HEK293 (cell line): Measurements from ENCODE around the gene GIMAP6.
"Not testable (repeated sequence)": the region's sequence is repeated elsewhere in the genome, so short reads cannot be mapped to it uniquely, and the experiment has no call there.

Experiments used
- CTCF ChIA-PET: fragments of 350-600 bp; formaldehyde crosslinking; extraction: SDS; loops from one replicate; lab custom pipeline; 2021; ENCODE audit warnings: antibody characterized with exemption; lab: Yijun Ruan, JAX
- POLR2A ChIA-PET: fragments of 300-600 bp; formaldehyde crosslinking; extraction: SDS; loops from one replicate; lab custom pipeline; 2020; ENCODE audit warnings: antibody characterized with exemption, inconsistent platforms; lab: Yijun Ruan, JAX
- H3K27ac ChIP-seq: fragments of 200-500 bp; sonication (Bioruptor generic); 2 replicates; pipeline ENCODE4 v1.5.1; 2014; ENCODE audit warnings: low read depth, low read length, control low read depth, inconsistent platforms; ENCODE audit errors: extremely low read depth
- H3K36me3 ChIP-seq, 2 experiments: fragments of 200-500 bp in 1 of 2; sonication (Bioruptor generic) in 1 of 2; 1 replicate in 1 of 2; 2 replicates in 1 of 2; pipeline ENCODE4 v1.5.1; 2014 to 2017; ENCODE audit warnings: inconsistent platforms in 2 of 2, low read length in 2 of 2; ENCODE audit not compliant: control insufficient read depth in 2 of 2, insufficient read depth in 1 of 2
- H3K4me1 ChIP-seq: fragments of 200-500 bp; sonication (Bioruptor generic); 2 replicates; pipeline ENCODE4 v1.5.1; 2014; ENCODE audit warnings: mild to moderate bottlenecking, low read length, inconsistent platforms; ENCODE audit not compliant: control insufficient read depth, insufficient read depth
- H3K4me3 ChIP-seq: 2 replicates; pipeline ENCODE4 v1.5.1; 2011; ENCODE audit warnings: low read depth, mild to moderate bottlenecking, control low read depth, low read length, moderate library complexity
- H3K9me3 ChIP-seq: fragments of 200-500 bp; sonication (Bioruptor generic); 2 replicates; pipeline ENCODE4 v1.5.1; 2014; ENCODE audit warnings: low read depth, low read length, inconsistent platforms; ENCODE audit not compliant: control insufficient read depth, insufficient read depth
- EGR2 ChIP-seq: fragments of 450-650 bp; formaldehyde crosslinking; IDR thresholded peaks from 2 replicates; pipeline ENCODE4 v1.5.1; 2016; ENCODE audit warnings: low read depth, missing biosample characterization, missing genetic modification characterization
- MYNN ChIP-seq: fragments of 450-650 bp; formaldehyde crosslinking; IDR thresholded peaks from 2 replicates; pipeline ENCODE4 v1.5.1; 2016; ENCODE audit warnings: missing biosample characterization, missing genetic modification characterization, borderline replicate concordance
- SALL2 ChIP-seq: fragments of 450-650 bp; formaldehyde crosslinking; IDR thresholded peaks from 2 replicates; pipeline ENCODE4 v1.5.0; 2017; ENCODE audit warnings: missing biosample characterization, mild to moderate bottlenecking, missing genetic modification characterization, borderline replicate concordance
- SP7 ChIP-seq: fragments of 450-650 bp; formaldehyde crosslinking; IDR thresholded peaks from 2 replicates; pipeline ENCODE4 v1.5.1; 2016; ENCODE audit warnings: missing biosample characterization, missing genetic modification characterization
- ZNF138 ChIP-seq: fragments of 450-650 bp; formaldehyde crosslinking; IDR thresholded peaks from 2 replicates; pipeline ENCODE4 v1.5.1; 2016; ENCODE audit warnings: missing biosample characterization, missing genetic modification characterization, borderline replicate concordance
- ZNF140 ChIP-seq: fragments of 450-650 bp; formaldehyde crosslinking; IDR thresholded peaks from 2 replicates; pipeline ENCODE4 v1.5.1; 2016; ENCODE audit warnings: missing biosample characterization, missing genetic modification characterization
- ZNF202 ChIP-seq: fragments of 450-650 bp; formaldehyde crosslinking; IDR thresholded peaks from 2 replicates; pipeline ENCODE4 v1.5.1; 2016; ENCODE audit warnings: missing biosample characterization, missing genetic modification characterization, borderline replicate concordance
- ZNF248 ChIP-seq: fragments of 450-650 bp; formaldehyde crosslinking; IDR thresholded peaks from 2 replicates; pipeline ENCODE4 v1.5.1; 2017; ENCODE audit warnings: missing biosample characterization, missing genetic modification characterization
- ZNF391 ChIP-seq: fragments of 450-650 bp; formaldehyde crosslinking; IDR thresholded peaks from 2 replicates; pipeline ENCODE4 v1.5.1; 2016; ENCODE audit warnings: low read depth, missing biosample characterization, missing genetic modification characterization, borderline replicate concordance
- ZNF394 ChIP-seq: fragments of 450-650 bp; formaldehyde crosslinking; IDR thresholded peaks from 2 replicates; pipeline ENCODE4 v1.5.1; 2016; ENCODE audit warnings: missing biosample characterization, missing genetic modification characterization, mild to moderate bottlenecking, moderate library complexity, borderline replicate concordance
- ZNF416 ChIP-seq: fragments of 450-650 bp; formaldehyde crosslinking; IDR thresholded peaks from 2 replicates; pipeline ENCODE4 v1.5.1; 2016; ENCODE audit warnings: missing biosample characterization, missing genetic modification characterization
- ZNF426 ChIP-seq: fragments of 450-650 bp; formaldehyde crosslinking; IDR thresholded peaks from 2 replicates; pipeline ENCODE4 v1.5.1; 2017; ENCODE audit warnings: missing biosample characterization, missing genetic modification characterization, mild to moderate bottlenecking, inconsistent platforms, moderate library complexity
- ZNF530 ChIP-seq: fragments of 450-650 bp; formaldehyde crosslinking; IDR thresholded peaks from 2 replicates; pipeline ENCODE4 v1.5.1; 2016; ENCODE audit warnings: low read depth, missing biosample characterization, missing genetic modification characterization
- ZNF621 ChIP-seq: fragments of 450-650 bp; formaldehyde crosslinking; IDR thresholded peaks from 2 replicates; pipeline ENCODE4 v1.5.1; 2017; ENCODE audit warnings: missing biosample characterization, missing genetic modification characterization
- ZNF677 ChIP-seq: fragments of 450-650 bp; IDR thresholded peaks from 2 replicates; pipeline ENCODE4 v1.5.0; 2018; ENCODE audit warnings: missing biosample characterization, mild to moderate bottlenecking, missing genetic modification characterization, moderate library complexity
- ZNF747 ChIP-seq: fragments of 450-650 bp; formaldehyde crosslinking; IDR thresholded peaks from 2 replicates; pipeline ENCODE4 v1.5.1; 2016; ENCODE audit warnings: missing biosample characterization, missing genetic modification characterization
- ZNF776 ChIP-seq: fragments of 450-650 bp; formaldehyde crosslinking; IDR thresholded peaks from 2 replicates; pipeline ENCODE4 v1.5.0; 2017; ENCODE audit warnings: missing biosample characterization, missing genetic modification characterization, borderline replicate concordance
- ZSCAN30 ChIP-seq: fragments of 450-650 bp; IDR thresholded peaks from 2 replicates; pipeline ENCODE4 v1.5.1; 2018; ENCODE audit warnings: missing biosample characterization, mild to moderate bottlenecking, missing genetic modification characterization, moderate library complexity
- TF ChIP-seq, protein P1 (sequence below): fragments of 450-650 bp; formaldehyde crosslinking; IDR thresholded peaks from 2 replicates; pipeline ENCODE4 v1.5.1; 2016; ENCODE audit warnings: missing biosample characterization, missing genetic modification characterization, borderline replicate concordance
- TF ChIP-seq, protein P2 (sequence below): fragments of 450-650 bp; formaldehyde crosslinking; IDR thresholded peaks from 2 replicates; pipeline ENCODE4 v1.5.1; 2016; ENCODE audit warnings: missing biosample characterization, missing genetic modification characterization

The GIMAP6 gene

DNA sequence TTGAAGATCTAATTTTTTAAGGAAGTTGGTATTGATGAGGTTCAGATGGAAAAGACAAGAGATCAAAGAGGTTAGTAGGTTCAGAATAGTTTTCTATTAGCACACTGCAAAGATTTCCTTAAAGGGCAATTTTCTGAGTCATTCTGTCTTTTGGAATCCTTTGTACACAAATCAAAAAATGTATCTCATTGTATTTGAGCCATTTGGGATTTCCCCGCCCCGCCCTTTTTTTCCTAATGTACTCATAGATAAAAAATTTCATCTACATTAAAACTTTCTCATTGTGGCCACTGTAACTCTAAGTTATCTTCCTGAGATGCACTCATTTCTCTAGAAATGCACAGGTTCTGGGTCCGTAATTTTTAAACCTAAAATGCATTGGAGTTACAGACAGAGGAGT is 12.1 kb downstream of the GIMAP6 start:
- Histone ChIP-seq H3K9me3 (no peaks in the 10 kb centered on the region), H3K4me3 (no peak overlapping the region), H3K27ac (no peak overlapping the region), H3K4me1 (no peaks in the 10 kb centered on the region), H3K36me3 (no peaks in the 10 kb centered on the region)
- ChIA-PET CTCF (no interaction called here), POLR2A (no interaction called here)
- no peak for TF ChIP-seq ZNF747 (tag by site-specific recombination)
- TF ChIP-seq ZNF621 (tag by site-specific recombination), result no peak
- no peak for TF ChIP-seq ZNF416 (tag by site-specific recombination)
- TF ChIP-seq MYNN (tag by site-specific recombination), result no peak
- no peak for TF ChIP-seq ZNF677 (tag by site-specific recombination)
- no peak for TF ChIP-seq ZNF530 (tag by site-specific recombination)
- TF ChIP-seq EGR2 (tag by site-specific recombination), result no peak
- no peak for TF ChIP-seq ZNF248
- no peak for TF ChIP-seq ZNF202
- TF ChIP-seq ZNF426, result no peak
- TF ChIP-seq, protein P1, sequence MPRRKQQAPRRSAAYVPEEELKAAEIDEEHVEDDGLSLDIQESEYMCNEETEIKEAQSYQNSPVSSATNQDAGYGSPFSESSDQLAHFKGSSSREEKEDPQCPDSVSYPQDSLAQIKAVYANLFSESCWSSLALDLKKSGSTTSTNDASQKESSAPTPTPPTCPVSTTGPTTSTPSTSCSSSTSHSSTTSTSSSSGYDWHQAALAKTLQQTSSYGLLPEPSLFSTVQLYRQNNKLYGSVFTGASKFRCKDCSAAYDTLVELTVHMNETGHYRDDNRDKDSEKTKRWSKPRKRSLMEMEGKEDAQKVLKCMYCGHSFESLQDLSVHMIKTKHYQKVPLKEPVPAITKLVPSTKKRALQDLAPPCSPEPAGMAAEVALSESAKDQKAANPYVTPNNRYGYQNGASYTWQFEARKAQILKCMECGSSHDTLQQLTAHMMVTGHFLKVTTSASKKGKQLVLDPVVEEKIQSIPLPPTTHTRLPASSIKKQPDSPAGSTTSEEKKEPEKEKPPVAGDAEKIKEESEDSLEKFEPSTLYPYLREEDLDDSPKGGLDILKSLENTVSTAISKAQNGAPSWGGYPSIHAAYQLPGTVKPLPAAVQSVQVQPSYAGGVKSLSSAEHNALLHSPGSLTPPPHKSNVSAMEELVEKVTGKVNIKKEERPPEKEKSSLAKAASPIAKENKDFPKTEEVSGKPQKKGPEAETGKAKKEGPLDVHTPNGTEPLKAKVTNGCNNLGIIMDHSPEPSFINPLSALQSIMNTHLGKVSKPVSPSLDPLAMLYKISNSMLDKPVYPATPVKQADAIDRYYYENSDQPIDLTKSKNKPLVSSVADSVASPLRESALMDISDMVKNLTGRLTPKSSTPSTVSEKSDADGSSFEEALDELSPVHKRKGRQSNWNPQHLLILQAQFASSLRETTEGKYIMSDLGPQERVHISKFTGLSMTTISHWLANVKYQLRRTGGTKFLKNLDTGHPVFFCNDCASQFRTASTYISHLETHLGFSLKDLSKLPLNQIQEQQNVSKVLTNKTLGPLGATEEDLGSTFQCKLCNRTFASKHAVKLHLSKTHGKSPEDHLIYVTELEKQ (tag by site-specific recombination), result no peak
- no peak for TF ChIP-seq ZSCAN30
- no peak for TF ChIP-seq ZNF391 (tag by site-specific recombination)

DNA sequence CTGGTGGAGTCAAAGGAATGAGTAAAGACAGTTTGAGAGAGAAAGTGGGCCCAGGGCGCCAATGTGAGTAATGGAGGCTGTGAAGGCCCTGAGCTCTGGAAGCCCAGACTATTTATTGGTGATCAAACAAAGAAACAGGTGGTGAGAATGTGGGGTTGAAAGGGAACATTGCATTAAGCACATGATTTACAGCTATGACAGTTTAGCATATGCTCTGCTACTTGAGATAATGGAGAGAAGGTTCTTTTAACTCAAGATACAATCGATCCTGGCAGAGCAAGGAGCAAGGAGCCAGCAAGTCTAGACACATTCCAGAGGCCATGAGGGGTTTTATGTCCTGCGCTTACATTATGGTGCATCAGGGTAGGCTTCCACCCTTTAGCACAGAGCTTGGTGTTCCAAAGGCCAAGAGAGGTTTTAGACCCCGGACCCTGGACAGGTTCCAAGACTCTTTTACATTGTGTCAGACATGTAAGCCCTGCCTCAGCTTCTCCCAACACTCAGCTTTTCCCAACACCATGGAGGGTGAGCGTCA is 16.9 kb downstream of the GIMAP6 start:
- CTCF ChIA-PET, POLR2A ChIA-PET: not testable (repeated sequence)

DNA sequence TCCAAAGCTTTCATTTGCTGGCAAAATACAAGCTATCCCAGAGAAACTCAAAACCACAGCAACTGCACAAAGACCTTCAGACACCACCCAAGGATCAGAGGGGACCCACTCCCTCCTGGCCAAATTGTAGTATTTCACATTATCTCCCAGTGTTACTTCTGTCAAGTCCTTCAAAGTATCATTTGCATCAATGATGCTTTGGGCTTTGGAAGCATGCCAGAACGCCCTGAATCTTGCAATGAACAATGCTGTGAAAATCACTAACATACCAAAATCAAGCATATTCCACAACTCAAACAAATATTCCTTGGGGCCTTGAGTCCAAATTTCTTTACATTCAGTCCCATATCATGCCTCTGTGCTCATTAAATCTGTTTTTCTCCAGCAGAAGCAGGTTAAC is 17.8 kb downstream of the GIMAP6 start:
- CTCF ChIA-PET, H3K36me3 ChIP-seq, H3K27ac ChIP-seq, H3K4me1 ChIP-seq, POLR2A ChIA-PET, H3K4me3 ChIP-seq, H3K9me3 ChIP-seq: not testable (repeated sequence)

More for the DNA sequence above, 16.9 kb downstream of the GIMAP6 start:
- H3K4me1 ChIP-seq, H3K27ac ChIP-seq, H3K36me3 ChIP-seq, H3K9me3 ChIP-seq, H3K4me3 ChIP-seq: not testable (repeated sequence)

DNA sequence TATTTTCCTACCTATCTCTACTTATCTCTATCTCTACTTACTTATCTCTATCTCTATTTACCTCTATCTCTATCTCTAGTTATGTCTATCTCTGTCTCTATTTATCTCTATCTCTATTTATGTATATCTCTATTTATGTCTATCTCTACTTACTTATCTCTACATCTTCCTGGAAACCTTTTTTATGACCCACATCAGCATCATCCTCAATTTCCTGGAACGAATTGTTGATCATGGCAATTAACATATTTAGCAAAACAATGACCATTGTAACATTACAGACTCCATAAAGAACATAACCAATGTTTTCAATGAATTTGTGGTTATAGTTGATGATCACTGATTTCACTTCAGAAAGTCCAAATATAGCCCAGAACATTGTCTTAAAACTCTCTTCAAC is 18.3 kb downstream of the GIMAP6 start:
- no peaks in the 10 kb centered on the region for H3K4me1 ChIP-seq
- H3K9me3 ChIP-seq, result no peaks in the 10 kb centered on the region
- H3K36me3 ChIP-seq, result no peaks in the 10 kb centered on the region
- no peak overlapping the region for H3K27ac ChIP-seq
- POLR2A ChIA-PET, result no interaction called here
- no peak overlapping the region for H3K4me3 ChIP-seq
- CTCF ChIA-PET, result no interaction called here
- TF ChIP-seq ZNF776 (tag by site-specific recombination), result no peak
- no peak for TF ChIP-seq SALL2 (tag by site-specific recombination)
- TF ChIP-seq ZNF394, result no peak
- no peak for TF ChIP-seq SP7
- TF ChIP-seq, protein P2, sequence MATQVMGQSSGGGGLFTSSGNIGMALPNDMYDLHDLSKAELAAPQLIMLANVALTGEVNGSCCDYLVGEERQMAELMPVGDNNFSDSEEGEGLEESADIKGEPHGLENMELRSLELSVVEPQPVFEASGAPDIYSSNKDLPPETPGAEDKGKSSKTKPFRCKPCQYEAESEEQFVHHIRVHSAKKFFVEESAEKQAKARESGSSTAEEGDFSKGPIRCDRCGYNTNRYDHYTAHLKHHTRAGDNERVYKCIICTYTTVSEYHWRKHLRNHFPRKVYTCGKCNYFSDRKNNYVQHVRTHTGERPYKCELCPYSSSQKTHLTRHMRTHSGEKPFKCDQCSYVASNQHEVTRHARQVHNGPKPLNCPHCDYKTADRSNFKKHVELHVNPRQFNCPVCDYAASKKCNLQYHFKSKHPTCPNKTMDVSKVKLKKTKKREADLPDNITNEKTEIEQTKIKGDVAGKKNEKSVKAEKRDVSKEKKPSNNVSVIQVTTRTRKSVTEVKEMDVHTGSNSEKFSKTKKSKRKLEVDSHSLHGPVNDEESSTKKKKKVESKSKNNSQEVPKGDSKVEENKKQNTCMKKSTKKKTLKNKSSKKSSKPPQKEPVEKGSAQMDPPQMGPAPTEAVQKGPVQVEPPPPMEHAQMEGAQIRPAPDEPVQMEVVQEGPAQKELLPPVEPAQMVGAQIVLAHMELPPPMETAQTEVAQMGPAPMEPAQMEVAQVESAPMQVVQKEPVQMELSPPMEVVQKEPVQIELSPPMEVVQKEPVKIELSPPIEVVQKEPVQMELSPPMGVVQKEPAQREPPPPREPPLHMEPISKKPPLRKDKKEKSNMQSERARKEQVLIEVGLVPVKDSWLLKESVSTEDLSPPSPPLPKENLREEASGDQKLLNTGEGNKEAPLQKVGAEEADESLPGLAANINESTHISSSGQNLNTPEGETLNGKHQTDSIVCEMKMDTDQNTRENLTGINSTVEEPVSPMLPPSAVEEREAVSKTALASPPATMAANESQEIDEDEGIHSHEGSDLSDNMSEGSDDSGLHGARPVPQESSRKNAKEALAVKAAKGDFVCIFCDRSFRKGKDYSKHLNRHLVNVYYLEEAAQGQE (tag by site-specific recombination), result no peak
- no peak for TF ChIP-seq ZNF138 (tag by site-specific recombination)
- no peak for TF ChIP-seq ZNF140 (tag by site-specific recombination)
